ENCODE results near the gene FBH1. TPM values are rescaled to one million over a fixed set of nuclear protein-coding genes. Genes with fewer than 3 reads are reported as not detected.
"Not testable (repeated sequence)": the region's sequence is repeated elsewhere in the genome, so short reads cannot be mapped to it uniquely, and the experiment has no call there.

FBH1 gene
- total RNA-seq, 2 donors from 2014 or later: 51.8 to 53.5 TPM

DNA sequence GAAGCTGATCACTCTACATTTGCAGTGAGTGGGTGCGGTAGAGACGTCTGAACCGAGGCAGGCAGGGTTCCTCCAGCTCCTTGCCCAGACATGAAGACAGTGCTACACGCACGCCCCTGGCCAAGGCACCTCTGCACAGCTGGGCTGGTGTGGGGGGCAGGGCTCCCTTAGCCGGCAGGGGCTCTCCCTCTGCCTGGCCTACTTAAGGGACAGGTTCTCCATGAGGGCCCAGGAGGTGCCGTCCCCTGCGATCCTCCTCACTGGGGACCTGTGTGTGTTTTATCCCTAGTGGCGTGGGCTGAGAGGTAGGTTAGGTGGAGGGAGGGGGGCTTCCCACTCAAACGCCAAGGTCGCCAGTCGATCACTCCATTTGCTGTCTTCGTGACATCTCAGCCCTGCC is 52.0 kb downstream of the FBH1 start:
- H3K36me3 Mint-ChIP-seq: peaks cover 0 to 14% of the 10 kb centered on the region in 2 donors
- ATAC-seq: no peak
- H3K9me3 Mint-ChIP-seq: no peaks in the 10 kb centered on the region
- H3K27ac Mint-ChIP-seq: no peak overlapping the region
- no peak for DNase-seq (ENCODE audit: low spot score in 2 of 2)

DNA sequence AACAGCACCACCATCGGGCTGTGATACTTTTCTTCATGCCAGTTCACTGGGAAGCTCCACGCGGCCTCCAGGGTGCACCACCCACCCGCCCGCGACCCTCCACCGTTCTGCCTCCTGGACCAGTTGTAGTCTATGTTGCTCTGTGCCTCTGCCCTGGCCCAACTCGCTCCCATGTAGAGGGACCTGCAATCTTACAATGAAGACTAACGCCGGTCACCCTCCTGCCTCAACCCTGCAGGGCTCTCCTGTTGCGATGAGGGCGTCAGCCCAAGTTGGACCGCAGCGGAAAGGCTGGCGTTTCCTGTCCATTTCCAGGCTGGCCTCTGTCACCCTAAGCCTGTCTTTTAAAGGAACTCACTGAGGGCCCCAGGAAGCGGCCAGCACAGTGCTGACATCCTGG is 52.4 kb downstream of the FBH1 start:
- no peak for DNase-seq (ENCODE audit: low spot score in 2 of 2)
- H3K27ac Mint-ChIP-seq: no peak overlapping the region
- H3K9me3 Mint-ChIP-seq: no peaks in the 10 kb centered on the region
- ATAC-seq: no peak
- peaks cover 0 to 14% of the 10 kb centered on the region in 2 donors for H3K36me3 Mint-ChIP-seq

DNA sequence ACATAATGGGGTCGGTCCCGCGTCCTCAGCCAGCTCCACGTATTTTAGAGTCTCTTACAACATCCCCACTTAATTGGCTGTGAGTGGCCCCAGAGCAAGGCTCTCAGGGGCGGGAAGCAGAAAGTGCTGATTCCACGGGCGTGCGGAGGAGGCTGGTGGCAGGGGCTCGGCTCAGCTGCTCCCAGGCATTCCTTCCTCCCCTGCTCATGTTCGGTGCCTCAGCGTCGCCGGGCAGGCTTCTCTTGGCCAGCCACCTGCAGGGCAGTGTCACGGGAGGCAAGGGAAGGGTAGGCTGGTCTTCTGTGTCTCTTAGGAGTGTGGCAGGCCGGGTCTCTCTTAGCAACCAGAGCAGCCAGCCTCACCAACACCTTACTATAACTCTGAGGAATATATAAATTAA is 53.5 kb downstream of the FBH1 start:
- ATAC-seq (no peak), DNase-seq (ENCODE audit: low spot score in 2 of 2) (no peak)
- no peak overlapping the region for H3K27ac Mint-ChIP-seq
- peaks cover 0 to 3% of the 10 kb centered on the region in 2 donors for H3K36me3 Mint-ChIP-seq
- H3K9me3 Mint-ChIP-seq: no peaks in the 10 kb centered on the region

DNA sequence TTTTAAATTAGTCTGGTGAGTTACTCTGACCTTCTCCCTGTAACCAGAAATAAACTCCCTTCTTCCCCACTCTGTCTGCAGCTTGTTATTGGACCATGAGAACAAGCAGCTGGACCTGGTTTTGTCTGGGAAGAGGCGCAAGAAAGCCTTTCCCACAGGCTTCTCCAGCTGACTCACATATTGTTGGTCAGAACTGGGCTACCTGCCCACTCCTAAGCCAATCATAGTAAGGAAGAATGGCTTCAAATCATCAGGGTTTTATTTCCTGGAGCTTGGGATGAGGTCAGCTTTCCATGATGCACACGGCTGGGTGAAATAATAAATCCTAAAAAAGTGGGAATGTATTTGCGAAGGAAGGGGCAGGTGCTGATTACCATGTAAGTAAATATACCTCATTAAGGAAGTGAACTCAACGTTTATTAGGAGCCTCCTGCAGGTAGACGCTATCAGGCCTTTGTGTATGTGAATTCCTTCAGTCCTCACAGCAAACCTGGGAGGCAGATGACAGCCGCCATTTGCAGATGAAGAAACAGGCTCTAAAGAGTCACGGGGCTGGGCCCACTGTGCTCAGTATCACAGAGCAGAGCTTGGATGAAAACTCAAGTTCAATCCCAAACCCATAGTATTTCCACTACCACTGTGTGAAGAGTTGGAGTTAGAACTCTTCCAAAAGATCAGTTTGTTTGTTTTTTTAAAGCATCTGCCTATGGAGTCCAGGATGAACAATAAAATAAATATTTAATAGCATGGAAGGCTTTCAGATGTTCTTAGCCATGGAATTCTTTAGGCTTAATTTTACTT is 54.5 kb downstream of the FBH1 start:
- no peaks in the 10 kb centered on the region for H3K9me3 Mint-ChIP-seq
- no peak for DNase-seq (ENCODE audit: low spot score in 2 of 2)
- H3K27ac Mint-ChIP-seq: peak overlapping the region in 1 of 2 donors; percentile 2
- ATAC-seq: no peak
- H3K36me3 Mint-ChIP-seq: no peaks in the 10 kb centered on the region

DNA sequence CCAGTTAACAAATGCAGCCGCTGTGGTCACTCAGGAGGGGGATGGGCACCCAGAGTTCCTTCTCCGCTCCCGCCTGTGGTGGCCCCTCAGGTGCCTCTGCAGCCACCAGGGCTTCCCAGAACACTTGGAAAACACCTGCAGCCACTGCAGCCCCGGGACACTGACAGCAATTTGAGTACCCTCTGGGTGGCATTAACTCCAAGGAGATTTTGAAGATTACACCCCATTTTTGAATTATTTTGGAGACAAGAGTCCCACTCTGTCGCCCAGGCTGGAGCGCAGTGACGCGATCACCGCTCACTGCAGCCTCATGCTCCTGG is 55.1 kb downstream of the FBH1 start:
- no peaks in the 10 kb centered on the region for H3K9me3 Mint-ChIP-seq
- H3K36me3 Mint-ChIP-seq: no peaks in the 10 kb centered on the region
- H3K27ac Mint-ChIP-seq: peak overlapping the region in 1 of 2 donors; percentile 2
- ATAC-seq (no peak), DNase-seq (ENCODE audit: low spot score in 2 of 2) (no peak)

DNA sequence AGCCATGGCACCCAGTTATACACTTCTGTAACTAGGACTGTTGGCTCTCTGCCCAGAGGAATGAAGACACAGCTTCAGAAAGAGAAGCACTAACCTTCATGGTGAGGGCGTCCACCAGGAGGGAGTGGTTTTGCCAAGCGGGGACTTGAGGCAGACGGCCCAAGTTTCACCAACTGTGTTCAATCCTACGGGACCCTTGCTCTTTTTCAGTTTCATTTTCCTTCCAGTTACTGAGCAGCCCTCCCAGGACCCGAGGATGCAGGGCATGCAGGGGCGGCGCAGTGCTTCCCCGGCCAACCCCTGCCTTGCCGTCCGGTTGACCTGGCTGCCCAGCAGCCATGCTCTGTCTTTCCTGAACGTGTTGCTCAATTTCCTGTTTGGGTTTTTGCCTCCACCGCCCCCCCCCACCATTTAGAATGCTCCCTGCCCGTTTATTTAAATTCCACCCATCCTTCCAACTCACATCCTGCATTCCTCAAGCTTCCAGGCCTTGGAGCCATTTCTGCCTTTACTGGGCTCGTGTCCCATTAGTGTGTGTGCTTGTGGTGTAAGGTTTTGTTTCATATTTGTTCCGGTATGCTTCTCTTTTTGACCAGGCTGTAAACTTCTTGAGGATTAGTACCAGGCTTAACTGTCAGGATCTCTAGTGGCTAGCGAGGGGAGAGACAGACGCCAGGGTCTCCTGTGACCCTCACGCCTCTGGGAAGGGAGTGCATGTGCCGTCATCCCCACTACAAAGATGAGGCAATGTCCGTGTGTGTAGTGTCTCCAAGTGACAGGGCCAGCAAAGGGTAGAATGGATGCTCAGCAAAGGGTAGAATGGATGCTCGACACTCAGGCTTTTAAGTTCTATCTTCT is 55.7 kb downstream of the FBH1 start:
- Mint-ChIP-seq H3K36me3 (no peaks in the 10 kb centered on the region), H3K9me3 (no peaks in the 10 kb centered on the region), H3K27ac (peak overlapping the region in 1 of 2 donors; percentile 2)
- DNase-seq (ENCODE audit: low spot score in 2 of 2) (no peak), ATAC-seq (peak in 1 of 2 donors; percentile 24)

DNA sequence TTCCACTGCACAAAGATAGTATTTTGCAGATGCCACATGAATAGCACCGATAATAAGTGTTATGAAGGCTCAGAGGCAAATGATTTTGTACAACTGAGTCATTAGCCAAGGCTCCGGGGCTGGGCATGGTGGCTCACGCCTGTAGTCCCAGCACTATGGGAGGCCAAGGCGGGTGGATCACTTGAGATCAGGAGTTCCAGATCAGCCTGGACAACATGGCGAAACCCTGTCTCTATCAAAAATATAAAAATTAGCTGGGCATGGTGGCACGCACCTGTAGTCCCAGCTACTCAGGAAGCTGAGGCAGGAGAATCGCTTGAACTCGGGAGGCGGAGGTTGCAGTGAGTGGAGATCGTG is 56.4 kb downstream of the FBH1 start:
- not testable (repeated sequence) for H3K36me3 Mint-ChIP-seq; ATAC-seq; H3K9me3 Mint-ChIP-seq; DNase-seq (ENCODE audit: low spot score in 2 of 2); H3K27ac Mint-ChIP-seq

DNA sequence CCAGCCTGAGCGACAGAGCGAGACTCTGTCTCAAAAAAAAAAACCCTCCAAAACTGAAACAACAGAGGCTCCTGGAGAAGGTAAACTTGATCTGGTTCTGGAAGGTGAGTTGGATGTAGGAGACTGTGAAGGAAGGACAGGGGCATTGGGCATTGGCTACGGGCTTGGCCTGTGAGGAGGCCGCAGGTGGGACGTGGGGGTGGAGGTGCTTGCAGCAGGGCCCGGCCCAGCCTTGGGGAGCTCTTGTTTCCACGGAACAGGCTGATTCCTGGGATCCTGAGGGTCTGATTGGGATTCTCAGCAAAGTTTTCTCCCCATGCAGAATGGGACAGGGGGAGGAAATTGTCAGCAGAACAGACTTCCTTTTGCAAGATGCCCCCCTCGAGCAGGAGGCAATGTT is 56.7 kb downstream of the FBH1 start:
- Mint-ChIP-seq H3K9me3 (no peaks in the 10 kb centered on the region), H3K36me3 (no peaks in the 10 kb centered on the region), H3K27ac (peak overlapping the region in 1 of 2 donors; percentile 57)
- ATAC-seq (no peak), DNase-seq (ENCODE audit: low spot score in 2 of 2) (no peak)

DNA sequence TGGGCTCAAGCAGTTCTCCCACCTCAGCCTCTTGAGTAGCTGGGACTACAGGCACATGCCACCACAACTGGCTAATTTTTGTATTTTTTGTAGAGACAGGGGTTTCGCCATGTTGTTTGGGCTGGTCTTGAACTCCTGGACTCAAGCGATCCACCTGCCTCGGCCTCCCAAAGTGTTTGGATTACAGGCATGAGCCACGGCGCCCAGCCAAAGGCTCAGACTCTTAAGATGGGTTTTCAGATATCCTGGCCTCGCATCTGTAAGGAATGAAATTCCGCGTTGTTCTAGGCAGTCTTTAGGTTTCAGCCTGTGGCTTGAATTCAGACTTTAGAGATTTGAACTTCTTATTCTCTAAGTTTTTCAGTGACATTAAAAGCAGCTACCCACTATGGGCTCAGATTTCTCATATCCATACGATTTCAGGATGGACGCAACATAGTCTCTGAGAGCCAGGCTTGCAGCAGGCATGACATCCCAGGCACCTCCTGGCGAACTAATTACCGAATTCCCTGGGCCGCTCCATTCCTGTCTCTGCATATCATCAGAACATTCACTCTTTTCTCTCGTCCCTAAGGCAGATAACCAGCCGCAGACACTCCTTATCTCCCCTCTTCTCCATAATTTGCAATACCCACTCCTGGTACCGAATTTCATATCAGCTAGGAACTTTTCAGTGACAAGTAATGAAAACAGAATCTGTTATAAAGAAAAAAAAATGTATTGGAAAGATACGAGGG is 57.6 kb downstream of the FBH1 start:
- no peak for DNase-seq (ENCODE audit: low spot score in 2 of 2)
- no peak for ATAC-seq
- Mint-ChIP-seq H3K27ac (no peak overlapping the region), H3K36me3 (no peaks in the 10 kb centered on the region), H3K9me3 (no peaks in the 10 kb centered on the region)

DNA sequence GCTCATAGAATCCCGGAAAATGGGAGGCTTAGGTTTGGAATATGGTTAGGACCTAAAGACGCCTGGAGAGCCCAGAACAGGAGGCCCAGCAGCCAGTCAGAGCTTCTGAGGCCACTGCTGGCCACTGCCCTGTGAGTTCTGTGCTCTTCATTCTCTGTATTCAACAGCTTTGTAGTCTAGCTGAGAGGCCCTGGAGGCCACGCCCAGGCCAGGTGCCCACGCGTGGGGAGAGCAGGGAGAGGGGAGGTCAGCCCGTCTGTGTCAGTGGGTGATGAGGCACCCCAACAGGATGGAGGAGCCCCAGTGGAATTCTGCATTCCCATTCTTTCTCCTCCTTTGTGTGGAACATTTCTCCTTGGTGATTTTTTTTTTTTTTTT is 58.2 kb downstream of the FBH1 start:
- H3K36me3 Mint-ChIP-seq: no peaks in the 10 kb centered on the region
- DNase-seq (ENCODE audit: low spot score in 2 of 2) (no peak), ATAC-seq (no peak)
- H3K9me3 Mint-ChIP-seq: no peaks in the 10 kb centered on the region
- H3K27ac Mint-ChIP-seq: no peak overlapping the region

DNA sequence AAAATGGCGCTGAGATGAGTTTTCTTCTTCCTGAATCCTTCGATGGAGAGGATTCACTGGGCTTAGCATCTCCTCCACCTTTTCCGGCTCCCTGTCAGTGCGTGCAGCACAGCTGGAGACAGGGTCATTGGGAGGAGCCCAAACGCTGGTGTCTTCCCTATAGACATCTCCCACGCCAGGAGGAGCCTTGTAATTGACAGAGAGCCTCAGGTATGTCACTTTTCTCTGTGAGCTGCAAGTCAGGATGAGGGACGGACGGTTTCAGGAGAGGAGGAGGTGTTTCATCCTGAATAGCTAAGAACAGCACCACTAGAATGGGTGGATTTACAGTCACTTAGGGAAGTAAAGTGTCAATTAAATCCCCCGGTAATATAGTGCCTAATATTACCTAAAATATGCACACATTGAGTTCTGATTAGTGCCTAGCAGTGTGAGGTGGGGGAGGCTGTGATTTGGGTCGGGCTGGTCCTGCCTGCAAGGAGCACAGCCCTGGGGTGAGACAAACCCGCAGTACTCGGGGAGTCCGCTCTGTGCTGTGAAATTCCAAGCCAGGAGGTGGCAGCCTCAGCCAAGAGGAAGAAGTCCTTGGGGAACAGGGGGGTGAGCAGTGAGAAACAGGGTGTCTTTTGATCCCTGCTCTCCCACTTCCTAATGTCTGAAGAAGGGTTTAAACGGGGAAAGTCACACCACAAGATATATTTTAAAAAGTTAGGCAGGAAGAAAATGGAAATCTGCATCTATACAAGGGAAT is 59.1 kb downstream of the FBH1 start:
- Mint-ChIP-seq H3K36me3 (no peaks in the 10 kb centered on the region), H3K27ac (no peak overlapping the region), H3K9me3 (no peaks in the 10 kb centered on the region)
- DNase-seq (ENCODE audit: low spot score in 2 of 2) (peak in 1 of 2 donors; percentile 24), ATAC-seq (peak; percentile 70 to 85)

DNA sequence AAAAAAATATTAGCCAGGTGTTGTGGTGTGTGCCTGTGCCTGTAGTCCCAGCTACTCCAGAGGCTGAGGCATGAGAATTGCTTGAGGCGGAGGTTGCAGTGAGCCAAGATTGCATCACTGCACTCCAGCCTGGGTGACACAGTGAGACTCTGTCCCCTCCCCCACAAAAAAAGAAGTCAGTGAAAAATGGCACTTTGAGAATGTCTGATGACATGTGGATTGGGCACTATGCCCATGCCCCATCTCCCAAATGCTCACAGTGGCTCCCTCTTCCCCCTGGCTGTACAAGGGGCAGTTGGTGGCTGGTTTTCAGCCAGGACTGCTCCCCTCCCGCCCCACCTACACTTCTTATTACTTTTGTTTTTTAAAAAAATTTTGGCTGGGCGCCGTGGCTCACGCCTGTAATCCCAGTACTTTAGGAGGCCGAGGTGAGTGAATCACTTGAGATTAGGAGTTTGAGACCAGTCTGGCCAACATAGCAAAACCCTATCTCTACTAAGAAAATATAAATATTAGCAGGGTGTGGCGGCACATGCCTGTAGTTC is 61.2 kb downstream of the FBH1 start:
- ATAC-seq: no peak
- H3K9me3 Mint-ChIP-seq: no peaks in the 10 kb centered on the region
- no peak for DNase-seq (ENCODE audit: low spot score in 2 of 2)
- no peak overlapping the region for H3K27ac Mint-ChIP-seq
- no peaks in the 10 kb centered on the region for H3K36me3 Mint-ChIP-seq

DNA sequence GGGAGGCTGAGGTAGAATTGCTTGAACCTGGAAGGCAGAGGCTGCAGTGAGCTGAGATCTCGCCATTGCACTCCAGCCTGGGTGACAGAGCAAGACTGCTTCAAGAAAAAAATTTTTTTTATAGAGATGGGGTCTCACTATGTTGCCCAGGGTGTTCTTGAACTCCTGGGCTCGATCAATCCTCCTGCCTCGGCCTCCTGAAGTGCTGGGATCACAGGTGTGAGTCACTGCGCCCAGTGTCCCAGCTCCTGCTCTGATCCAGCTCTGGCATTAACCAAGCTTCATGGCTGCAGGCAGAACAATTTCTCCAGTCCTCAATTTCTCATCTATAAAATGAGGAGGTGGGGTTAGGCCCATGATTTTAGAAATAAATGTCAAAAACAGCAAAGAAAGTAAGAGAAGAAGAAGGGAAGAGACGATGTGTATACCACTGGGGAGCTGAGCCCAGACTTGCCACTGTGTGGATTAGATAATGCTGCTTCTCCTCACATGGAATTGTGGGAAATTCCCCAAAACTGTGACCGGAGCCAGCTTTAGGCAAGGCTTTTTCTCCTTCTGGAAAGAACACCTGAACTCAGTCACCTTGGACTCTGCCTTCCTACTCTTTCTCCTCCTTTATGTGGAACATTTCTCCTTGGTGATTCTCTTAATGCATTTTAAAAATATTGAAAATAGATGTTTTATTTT is 61.8 kb downstream of the FBH1 start:
- no peak for DNase-seq (ENCODE audit: low spot score in 2 of 2)
- no peak for ATAC-seq
- Mint-ChIP-seq H3K9me3 (no peaks in the 10 kb centered on the region), H3K27ac (no peak overlapping the region), H3K36me3 (no peaks in the 10 kb centered on the region)

DNA sequence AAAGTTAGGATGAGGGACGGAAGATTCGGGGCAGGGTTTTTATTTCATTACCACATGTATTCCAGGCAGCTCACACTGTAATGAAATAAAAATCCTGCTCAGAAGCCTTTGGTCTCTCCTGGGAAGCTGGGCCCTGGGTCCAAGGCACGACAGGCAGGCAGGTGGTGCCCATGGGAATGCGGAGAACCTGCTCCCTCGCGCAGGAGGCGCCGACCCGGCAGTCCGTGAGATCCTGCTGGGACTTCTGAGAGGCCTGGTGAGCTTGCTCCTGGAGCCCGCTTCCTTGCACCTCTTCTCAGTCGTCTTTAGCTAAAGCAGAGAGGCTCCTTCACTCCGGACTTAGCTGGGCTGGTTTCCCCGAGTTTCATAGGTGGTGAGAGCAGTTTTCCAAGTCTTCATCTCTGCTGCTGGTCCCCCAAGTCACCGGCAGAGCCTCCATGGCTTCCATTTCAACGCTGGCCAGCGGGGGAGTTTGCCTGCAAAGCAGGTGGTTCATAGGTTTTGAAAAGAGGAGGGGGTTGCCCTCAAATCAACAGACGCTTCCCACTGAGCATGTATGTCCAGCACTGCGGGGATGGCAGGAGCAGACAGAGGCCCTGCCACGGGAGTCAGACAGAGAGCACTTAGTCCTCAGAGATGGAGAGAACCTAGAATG is 62.8 kb downstream of the FBH1 start:
- Mint-ChIP-seq H3K9me3 (no peaks in the 10 kb centered on the region), H3K36me3 (no peaks in the 10 kb centered on the region), H3K27ac (no peak overlapping the region)
- DNase-seq (ENCODE audit: low spot score in 2 of 2) (no peak), ATAC-seq (no peak)

DNA sequence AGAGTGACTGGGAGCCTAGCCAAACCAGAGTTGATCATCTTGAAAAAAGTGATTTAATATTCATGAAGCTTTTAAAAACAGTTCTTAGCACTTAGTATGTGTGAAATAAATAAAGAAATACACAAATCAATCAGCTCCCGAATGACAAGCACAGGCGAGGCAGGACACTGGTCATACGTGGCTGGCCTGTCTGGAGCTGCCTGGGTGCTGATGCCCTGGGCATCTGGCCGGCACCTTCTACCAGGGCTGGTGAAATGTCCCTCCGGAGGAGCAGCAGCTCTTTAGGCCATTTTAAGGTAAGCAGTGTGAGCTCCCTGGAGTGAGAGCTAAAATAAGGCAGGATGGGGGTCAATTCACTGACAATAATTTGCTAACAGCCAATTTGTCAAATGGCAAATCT is 63.6 kb downstream of the FBH1 start:
- no peaks in the 10 kb centered on the region for H3K9me3 Mint-ChIP-seq
- DNase-seq (ENCODE audit: low spot score in 2 of 2): no peak
- no peak for ATAC-seq
- H3K27ac Mint-ChIP-seq: peak overlapping the region in 1 of 2 donors; percentile 12
- no peaks in the 10 kb centered on the region for H3K36me3 Mint-ChIP-seq
